OCI-LY1 (cell line): ENCODE data around the gene TUBA1C.

Source experiments
- CTCF ChIP-seq: fragments of 200-600 bp; sonication (generic), shearing (Covaris generic); IDR thresholded peaks from 2 replicates; pipeline ENCODE4 v1.5.1; 2017; ENCODE audit warnings: mild to moderate bottlenecking, antibody characterized with exemption, low read length, moderate library complexity, mixed read lengths
- EZH2 ChIP-seq: fragments of 200-600 bp; sonication (generic), shearing (Covaris generic); IDR thresholded peaks from 2 replicates; pipeline ENCODE4 v1.8.0; 2017; ENCODE audit warnings: borderline replicate concordance, mixed run types, mild to moderate bottlenecking, antibody characterized with exemption, low read length, moderate library complexity, mixed read lengths

GRCh38 chr12:49323524-49324097 is 58.7 kb downstream of the TUBA1C start:
- TF ChIP-seq CTCF (no peak), EZH2 (no peak)
